ENCODE data around the gene SYNGAP1.

The SYNGAP1 gene

GRCh38 chr6:33492093-33492492 lies 72.2 kb downstream of the SYNGAP1 start:
- no peak overlapping the region for H3K14ac ChIP-seq (ENCODE audit: low read length in 2 of 2)
- H4K91ac ChIP-seq (ENCODE audit: low read length) = no peak overlapping the region
- no peak overlapping the region for H3K4ac ChIP-seq (ENCODE audit: low read depth in 1 of 2, low read length in 2 of 2)
- no peak overlapping the region for H2BK120ac ChIP-seq (ENCODE audit: low read depth, low read length)
- H3K18ac ChIP-seq (ENCODE audit: low read depth in 1 of 2, low read length in 2 of 2) = no peak overlapping the region
- H3K79me1 ChIP-seq (replicated peaks; ENCODE audit: low read length, poor library complexity, severe bottlenecking) = no peaks in the 10 kb centered on the region
- no peak overlapping the region for H2AFZ ChIP-seq (ENCODE audit: low read depth, low read length)
- H3K4me2 ChIP-seq (ENCODE audit: low read length, poor library complexity, severe bottlenecking) = no peak overlapping the region
- no peak overlapping the region for H4K8ac ChIP-seq (ENCODE audit: low read length)
- H3K9ac ChIP-seq (ENCODE audit: low read length) = no peak overlapping the region
- no peaks in the 10 kb centered on the region for H3K9me3 ChIP-seq (ENCODE audit: control insufficient read depth, low read length)
- no peak overlapping the region for H3K27ac ChIP-seq (ENCODE audit: low read length, poor library complexity, severe bottlenecking)
- no peak overlapping the region for H2BK15ac ChIP-seq (ENCODE audit: low read depth, poor library complexity, severe bottlenecking)
- H3K4me3 ChIP-seq (ENCODE audit: insufficient read depth in 1 of 2, low read depth in 1 of 2, low read length in 2 of 2) = no peak overlapping the region
- H3K36me3 ChIP-seq (ENCODE audit: control insufficient read depth in 1 of 2, insufficient read depth in 2 of 2, low read depth in 1 of 2, low read length in 2 of 2) = no peaks in the 10 kb centered on the region
- no peak overlapping the region for H3K23ac ChIP-seq (ENCODE audit: low read length in 2 of 2)
- peaks cover 4% of the 10 kb centered on the region for H3K4me1 ChIP-seq (ENCODE audit: control insufficient read depth, insufficient read depth, low read depth, low read length)
- no peak overlapping the region for H2AK5ac ChIP-seq (ENCODE audit: low read length, severe bottlenecking)
- no peak overlapping the region for H2BK12ac ChIP-seq (ENCODE audit: low read length in 2 of 2)
- peaks cover 9 to 40% of the 10 kb centered on the region in 2 experiments for H3K27me3 ChIP-seq (ENCODE audit: control insufficient read depth in 1 of 2, insufficient read depth in 1 of 2, low read length in 2 of 2)
- no peak overlapping the region for H2BK5ac ChIP-seq (ENCODE audit: low read depth, low read length, poor library complexity, severe bottlenecking)
- DNase-seq = no peak
- WGBS = 51% methylated on average over 4 of the region's 4 CpGs

GRCh38 chr6:33497157-33497556 lies 77.3 kb downstream of the SYNGAP1 start:
- Histone ChIP-seq H2BK12ac (ENCODE audit: low read length in 2 of 2) (no peak overlapping the region), H2BK5ac (ENCODE audit: low read depth, low read length, poor library complexity, severe bottlenecking) (no peak overlapping the region), H3K36me3 (ENCODE audit: control insufficient read depth in 1 of 2, insufficient read depth in 2 of 2, low read depth in 1 of 2, low read length in 2 of 2) (no peaks in the 10 kb centered on the region), H3K4me1 (ENCODE audit: control insufficient read depth, insufficient read depth, low read depth, low read length) (no peaks in the 10 kb centered on the region), H4K8ac (ENCODE audit: low read length) (no peak overlapping the region), H3K23ac (ENCODE audit: low read length in 2 of 2) (no peak overlapping the region), H3K18ac (ENCODE audit: low read depth in 1 of 2, low read length in 2 of 2) (no peak overlapping the region), H3K4ac (ENCODE audit: low read depth in 1 of 2, low read length in 2 of 2) (no peak overlapping the region), H2AFZ (ENCODE audit: low read depth, low read length) (no peak overlapping the region), H2BK120ac (ENCODE audit: low read depth, low read length) (no peak overlapping the region), H3K9me3 (ENCODE audit: control insufficient read depth, low read length) (no peaks in the 10 kb centered on the region), H3K79me1 (replicated peaks; ENCODE audit: low read length, poor library complexity, severe bottlenecking) (no peaks in the 10 kb centered on the region), H3K9ac (ENCODE audit: low read length) (no peak overlapping the region), H3K27me3 (ENCODE audit: control insufficient read depth in 1 of 2, insufficient read depth in 1 of 2, low read length in 2 of 2) (peaks cover 6 to 40% of the 10 kb centered on the region in 2 experiments), H4K91ac (ENCODE audit: low read length) (no peak overlapping the region), H2BK15ac (ENCODE audit: low read depth, poor library complexity, severe bottlenecking) (no peak overlapping the region), H3K4me3 (ENCODE audit: insufficient read depth in 1 of 2, low read depth in 1 of 2, low read length in 2 of 2) (no peak overlapping the region), H3K14ac (ENCODE audit: low read length in 2 of 2) (no peak overlapping the region), H2AK5ac (ENCODE audit: low read length, severe bottlenecking) (no peak overlapping the region), H3K4me2 (ENCODE audit: low read length, poor library complexity, severe bottlenecking) (no peak overlapping the region), H3K27ac (ENCODE audit: low read length, poor library complexity, severe bottlenecking) (no peak overlapping the region)
- WGBS = 97% methylated on average over 6 of the region's 7 CpGs
- DNase-seq = no peak

- Histone ChIP-seq H2AK5ac (ENCODE audit: low read length, severe bottlenecking) (no peak overlapping the region), H3K27ac (ENCODE audit: low read length, poor library complexity, severe bottlenecking) (no peak overlapping the region), H3K4me1 (ENCODE audit: control insufficient read depth, insufficient read depth, low read depth, low read length) (no peaks in the 10 kb centered on the region), H3K23ac (ENCODE audit: low read length in 2 of 2) (no peak overlapping the region), H3K18ac (ENCODE audit: low read depth in 1 of 2, low read length in 2 of 2) (no peak overlapping the region), H3K9me3 (ENCODE audit: control insufficient read depth, low read length) (peaks cover 5% of the 10 kb centered on the region), H4K91ac (ENCODE audit: low read length) (no peak overlapping the region), H2BK12ac (ENCODE audit: low read length in 2 of 2) (no peak overlapping the region), H2BK15ac (ENCODE audit: low read depth, poor library complexity, severe bottlenecking) (no peak overlapping the region), H3K36me3 (ENCODE audit: control insufficient read depth in 1 of 2, insufficient read depth in 2 of 2, low read depth in 1 of 2, low read length in 2 of 2) (no peaks in the 10 kb centered on the region), H3K9ac (ENCODE audit: low read length) (no peak overlapping the region), H2AFZ (ENCODE audit: low read depth, low read length) (no peak overlapping the region), H2BK120ac (ENCODE audit: low read depth, low read length) (no peak overlapping the region), H3K4me3 (ENCODE audit: insufficient read depth in 1 of 2, low read depth in 1 of 2, low read length in 2 of 2) (no peak overlapping the region), H3K4ac (ENCODE audit: low read depth in 1 of 2, low read length in 2 of 2) (no peak overlapping the region), H4K8ac (ENCODE audit: low read length) (no peak overlapping the region), H3K27me3 (ENCODE audit: control insufficient read depth in 1 of 2, insufficient read depth in 1 of 2, low read length in 2 of 2) (peaks cover 6 to 33% of the 10 kb centered on the region in 2 experiments), H3K14ac (ENCODE audit: low read length in 2 of 2) (no peak overlapping the region), H3K79me1 (replicated peaks; ENCODE audit: low read length, poor library complexity, severe bottlenecking) (no peaks in the 10 kb centered on the region), H3K4me2 (ENCODE audit: low read length, poor library complexity, severe bottlenecking) (no peak overlapping the region), H2BK5ac (ENCODE audit: low read depth, low read length, poor library complexity, severe bottlenecking) (no peak overlapping the region)
- DNase-seq = no peak
- 85% methylated on average over 23 of the region's 23 CpGs for WGBS
Measured at GRCh38 chr6:33502486-33502885, 82.6 kb downstream of the SYNGAP1 start.

- Histone ChIP-seq H2BK15ac (ENCODE audit: low read depth, poor library complexity, severe bottlenecking) (no peak overlapping the region), H3K36me3 (ENCODE audit: control insufficient read depth in 1 of 2, insufficient read depth in 2 of 2, low read depth in 1 of 2, low read length in 2 of 2) (no peaks in the 10 kb centered on the region), H3K4me1 (ENCODE audit: control insufficient read depth, insufficient read depth, low read depth, low read length) (peaks cover 4% of the 10 kb centered on the region), H2AK5ac (ENCODE audit: low read length, severe bottlenecking) (no peak overlapping the region), H3K23ac (ENCODE audit: low read length in 2 of 2) (no peak overlapping the region), H3K9ac (ENCODE audit: low read length) (no peak overlapping the region), H4K91ac (ENCODE audit: low read length) (no peak overlapping the region), H3K18ac (ENCODE audit: low read depth in 1 of 2, low read length in 2 of 2) (no peak overlapping the region), H4K8ac (ENCODE audit: low read length) (no peak overlapping the region), H3K4me3 (ENCODE audit: insufficient read depth in 1 of 2, low read depth in 1 of 2, low read length in 2 of 2) (no peak overlapping the region), H3K27me3 (ENCODE audit: control insufficient read depth in 1 of 2, insufficient read depth in 1 of 2, low read length in 2 of 2) (peaks cover 4 to 23% of the 10 kb centered on the region in 2 experiments), H2BK5ac (ENCODE audit: low read depth, low read length, poor library complexity, severe bottlenecking) (no peak overlapping the region), H3K14ac (ENCODE audit: low read length in 2 of 2) (no peak overlapping the region), H3K9me3 (ENCODE audit: control insufficient read depth, low read length) (peaks cover 5% of the 10 kb centered on the region), H2AFZ (ENCODE audit: low read depth, low read length) (no peak overlapping the region), H2BK120ac (ENCODE audit: low read depth, low read length) (no peak overlapping the region), H3K27ac (ENCODE audit: low read length, poor library complexity, severe bottlenecking) (no peak overlapping the region), H3K4ac (ENCODE audit: low read depth in 1 of 2, low read length in 2 of 2) (no peak overlapping the region), H3K4me2 (ENCODE audit: low read length, poor library complexity, severe bottlenecking) (no peak overlapping the region), H2BK12ac (ENCODE audit: low read length in 2 of 2) (no peak overlapping the region), H3K79me1 (replicated peaks; ENCODE audit: low read length, poor library complexity, severe bottlenecking) (no peaks in the 10 kb centered on the region)
- no peak for DNase-seq
Measured at GRCh38 chr6:33504486-33504885, 84.6 kb downstream of the SYNGAP1 start.

Measured in mesenchymal stem cell (in vitro differentiated cells and primary cell).